ENCODE measurements around the gene TLL2.
A peak's percentile ranks its signal among the peaks of the same experiment; 100 is the strongest.

The TLL2 gene

GRCh38 chr10:96491303-96491702 lies 22.4 kb downstream of the TLL2 start:
- TF ChIP-seq FOXP2 (optimal IDR thresholded peaks at IDR 0.05; ENCODE audit: control extremely low read depth, extremely low read length, insufficient read depth) (no peak), EZH2 (IDR thresholded peaks at IDR 0.05) (no peak), POLR2AphosphoS5 (IDR thresholded peaks at IDR 0.05; ENCODE audit: borderline replicate concordance, low read depth, low read length) (no peak)
- H3K9ac ChIP-seq (ENCODE audit: insufficient read length): no peak overlapping the region
- no peak overlapping the region for H3K4me3 ChIP-seq
- H3K36me3 ChIP-seq (ENCODE audit: insufficient read depth, low read length): no peaks in the 10 kb centered on the region
- no peaks in the 10 kb centered on the region for H3K9me3 ChIP-seq (ENCODE audit: low read depth, low read length)
- DNase-seq (ENCODE audit: low read depth, low spot score): no peak
- H3K27ac ChIP-seq: no peak overlapping the region

- TF ChIP-seq POLR2AphosphoS5 (IDR thresholded peaks at IDR 0.05; ENCODE audit: borderline replicate concordance, low read depth, low read length) (no peak), EZH2 (IDR thresholded peaks at IDR 0.05) (no peak), FOXP2 (optimal IDR thresholded peaks at IDR 0.05; ENCODE audit: control extremely low read depth, extremely low read length, insufficient read depth) (no peak)
- no peak overlapping the region for H3K4me3 ChIP-seq
These were observed 25.4 kb downstream of the TLL2 start for GRCh38 chr10:96488161-96488935.

GRCh38 chr10:96482815-96483588 lies 30.7 kb downstream of the TLL2 start:
- TF ChIP-seq FOXP2 (optimal IDR thresholded peaks at IDR 0.05; ENCODE audit: control extremely low read depth, extremely low read length, insufficient read depth) (no peak), EZH2 (IDR thresholded peaks at IDR 0.05) (no peak), POLR2AphosphoS5 (IDR thresholded peaks at IDR 0.05; ENCODE audit: borderline replicate concordance, low read depth, low read length) (no peak)

More at GRCh38 chr10:96488161-96488935, 25.4 kb downstream of the TLL2 start:
- Histone ChIP-seq H3K9ac (ENCODE audit: insufficient read length) (no peak overlapping the region), H3K36me3 (ENCODE audit: insufficient read depth, low read length) (no peaks in the 10 kb centered on the region), H3K9me3 (ENCODE audit: low read depth, low read length) (no peaks in the 10 kb centered on the region), H3K27ac (no peak overlapping the region)
- no peak for DNase-seq (ENCODE audit: low read depth, low spot score)

GRCh38 chr10:96478355-96478754 lies 35.4 kb downstream of the TLL2 start:
- H3K9ac ChIP-seq (ENCODE audit: insufficient read length): no peak overlapping the region
- no peaks in the 10 kb centered on the region for H3K9me3 ChIP-seq (ENCODE audit: low read depth, low read length)
- TF ChIP-seq POLR2AphosphoS5 (IDR thresholded peaks at IDR 0.05; ENCODE audit: borderline replicate concordance, low read depth, low read length) (no peak), FOXP2 (optimal IDR thresholded peaks at IDR 0.05; ENCODE audit: control extremely low read depth, extremely low read length, insufficient read depth) (no peak), EZH2 (IDR thresholded peaks at IDR 0.05) (no peak)
- DNase-seq (ENCODE audit: low read depth, low spot score): no peak
- H3K4me3 ChIP-seq: no peak overlapping the region
- no peaks in the 10 kb centered on the region for H3K36me3 ChIP-seq (ENCODE audit: insufficient read depth, low read length)
- no peak overlapping the region for H3K27ac ChIP-seq

More at GRCh38 chr10:96482815-96483588, 30.7 kb downstream of the TLL2 start:
- no peak overlapping the region for H3K4me3 ChIP-seq
- no peak overlapping the region for H3K9ac ChIP-seq (ENCODE audit: insufficient read length)
- no peaks in the 10 kb centered on the region for H3K36me3 ChIP-seq (ENCODE audit: insufficient read depth, low read length)
- no peaks in the 10 kb centered on the region for H3K9me3 ChIP-seq (ENCODE audit: low read depth, low read length)
- H3K27ac ChIP-seq: no peak overlapping the region
- no peak for DNase-seq (ENCODE audit: low read depth, low spot score)

DNA sequence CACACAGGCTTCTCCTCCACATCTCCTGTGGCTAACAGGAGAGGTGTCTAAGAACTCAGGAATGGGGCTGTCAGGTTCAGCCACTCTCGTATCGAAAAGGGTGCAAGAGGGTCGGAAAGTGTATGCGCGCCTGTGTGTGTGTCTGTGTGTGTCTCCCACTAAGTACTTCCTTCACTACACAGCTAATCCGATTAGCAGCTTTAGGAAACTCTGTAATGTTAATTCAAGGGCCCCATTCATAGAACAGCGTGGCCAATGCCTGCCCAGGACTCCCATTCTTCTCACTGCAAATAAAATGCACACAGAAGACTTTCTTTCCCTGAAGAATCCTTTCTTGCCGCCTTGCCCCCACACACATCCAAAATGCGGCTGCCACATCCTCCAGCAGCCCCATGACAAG lies 39.9 kb downstream of the TLL2 start:
- H3K36me3 ChIP-seq (ENCODE audit: insufficient read depth, low read length): no peaks in the 10 kb centered on the region
- TF ChIP-seq POLR2AphosphoS5 (IDR thresholded peaks at IDR 0.05; ENCODE audit: borderline replicate concordance, low read depth, low read length) (no peak), FOXP2 (optimal IDR thresholded peaks at IDR 0.05; ENCODE audit: control extremely low read depth, extremely low read length, insufficient read depth) (no peak), EZH2 (IDR thresholded peaks at IDR 0.05) (no peak)
- no peak overlapping the region for H3K4me3 ChIP-seq
- no peaks in the 10 kb centered on the region for H3K9me3 ChIP-seq (ENCODE audit: low read depth, low read length)
- no peak overlapping the region for H3K9ac ChIP-seq (ENCODE audit: insufficient read length)
- no peak for DNase-seq (ENCODE audit: low read depth, low spot score)
- H3K27ac ChIP-seq: no peak overlapping the region

GRCh38 chr10:96470116-96470743 lies 43.5 kb downstream of the TLL2 start:
- H3K4me3 ChIP-seq: no peak overlapping the region
- H3K36me3 ChIP-seq (ENCODE audit: insufficient read depth, low read length): no peaks in the 10 kb centered on the region
- no peak overlapping the region for H3K27ac ChIP-seq
- TF ChIP-seq POLR2AphosphoS5 (IDR thresholded peaks at IDR 0.05; ENCODE audit: borderline replicate concordance, low read depth, low read length): no peak
- no peak for TF ChIP-seq FOXP2 (optimal IDR thresholded peaks at IDR 0.05; ENCODE audit: control extremely low read depth, extremely low read length, insufficient read depth)
- no peak for TF ChIP-seq EZH2 (IDR thresholded peaks at IDR 0.05)
- DNase-seq (ENCODE audit: low read depth, low spot score): no peak
- H3K9ac ChIP-seq (ENCODE audit: insufficient read length): no peak overlapping the region
- H3K9me3 ChIP-seq (ENCODE audit: low read depth, low read length): no peaks in the 10 kb centered on the region

DNA sequence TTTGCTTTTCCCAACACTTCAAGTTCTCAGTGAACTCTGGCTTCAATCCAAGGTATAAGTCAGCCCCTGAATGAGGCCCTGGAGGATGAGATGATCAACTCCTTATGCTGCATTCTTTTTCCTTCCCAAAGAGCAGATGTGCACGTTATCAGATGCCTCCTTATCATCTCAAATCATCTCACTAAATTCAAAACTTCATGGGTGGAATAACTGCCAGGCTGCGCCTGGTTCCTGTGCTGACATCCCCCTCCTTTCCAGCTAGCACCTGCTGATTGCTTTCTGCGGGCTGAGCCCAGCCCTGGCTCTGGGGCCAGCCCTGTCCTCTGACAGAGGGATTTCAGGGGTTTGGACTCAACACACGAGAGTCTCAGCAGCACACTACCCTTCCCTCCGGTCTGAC lies 44.9 kb downstream of the TLL2 start:
- no peak overlapping the region for H3K4me3 ChIP-seq
- TF ChIP-seq EZH2 (IDR thresholded peaks at IDR 0.05) (no peak), POLR2AphosphoS5 (IDR thresholded peaks at IDR 0.05; ENCODE audit: borderline replicate concordance, low read depth, low read length) (no peak), FOXP2 (optimal IDR thresholded peaks at IDR 0.05; ENCODE audit: control extremely low read depth, extremely low read length, insufficient read depth) (no peak)
- no peak overlapping the region for H3K9ac ChIP-seq (ENCODE audit: insufficient read length)
- peak; percentile 2 for DNase-seq (ENCODE audit: low read depth, low spot score)
- H3K27ac ChIP-seq: no peak overlapping the region
- H3K9me3 ChIP-seq (ENCODE audit: low read depth, low read length): no peaks in the 10 kb centered on the region
- no peaks in the 10 kb centered on the region for H3K36me3 ChIP-seq (ENCODE audit: insufficient read depth, low read length)

DNA sequence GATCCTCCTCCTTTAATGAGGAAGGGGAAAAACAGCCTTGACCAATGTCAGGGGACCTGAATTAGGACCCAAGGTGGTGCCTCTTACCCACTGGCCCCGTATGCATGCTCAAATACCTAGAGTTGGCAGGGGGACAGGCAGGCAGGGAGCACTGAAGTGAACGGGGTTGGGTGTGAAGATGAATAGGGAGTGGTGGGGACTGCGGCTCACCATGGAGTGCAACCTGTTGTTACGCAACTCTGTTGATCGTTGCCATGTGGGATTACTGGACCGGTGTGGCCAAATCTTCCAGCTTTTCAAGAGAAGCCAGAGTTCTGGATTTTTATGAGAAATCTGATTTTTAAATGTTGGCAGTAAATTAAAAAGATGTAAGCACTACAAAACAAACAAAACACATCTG lies 48.1 kb downstream of the TLL2 start:
- no peak for DNase-seq (ENCODE audit: low read depth, low spot score)
- no peak overlapping the region for H3K9ac ChIP-seq (ENCODE audit: insufficient read length)
- H3K36me3 ChIP-seq (ENCODE audit: insufficient read depth, low read length): no peaks in the 10 kb centered on the region
- TF ChIP-seq POLR2AphosphoS5 (IDR thresholded peaks at IDR 0.05; ENCODE audit: borderline replicate concordance, low read depth, low read length) (no peak), EZH2 (IDR thresholded peaks at IDR 0.05) (no peak), FOXP2 (optimal IDR thresholded peaks at IDR 0.05; ENCODE audit: control extremely low read depth, extremely low read length, insufficient read depth) (no peak)
- no peak overlapping the region for H3K4me3 ChIP-seq
- H3K9me3 ChIP-seq (ENCODE audit: low read depth, low read length): no peaks in the 10 kb centered on the region
- H3K27ac ChIP-seq: no peak overlapping the region
